CD4-positive, CD25-positive, alpha-beta regulatory T cell (primary cell): ENCODE measurements around the gene CCDC142. TPM values are rescaled to one million over a fixed set of nuclear protein-coding genes. Genes with fewer than 3 reads are reported as not detected.
A peak's percentile ranks its signal among the peaks of the same experiment; 100 is the strongest.

Experiments used
- ATAC-seq, 2 donors: fragments of 150-1000 bp; cut with Tn5 transposase; one replicate each; pipeline ENCODE4 v1.10.0; 2021; ENCODE audit warnings: low read depth in 2 of 2, moderate number of reproducible peaks in 2 of 2, moderate library complexity in 1 of 2
- DNase-seq, 3 donors: peaks; one replicate each; pipeline versions ENCODE4 v3.0.0 to v3.0.0-alpha.2; 2012 to 2022; ENCODE audit warnings: mixed read lengths in 1 of 3
- H3K27ac ChIP-seq: one replicate; pipeline ENCODE4 v1.7.0; 2013; ENCODE audit warnings: mild to moderate bottlenecking, low read length; ENCODE audit not compliant: insufficient read depth, poor library complexity, severe bottlenecking
- H3K27me3 ChIP-seq: one replicate; pipeline ENCODE4 v1.7.0; 2013; ENCODE audit warnings: low read length; ENCODE audit not compliant: control insufficient read depth, insufficient read depth
- H3K36me3 ChIP-seq: one replicate; pipeline ENCODE4 v1.7.0; 2013; ENCODE audit warnings: mild to moderate bottlenecking, low read length, moderate library complexity; ENCODE audit not compliant: control insufficient read depth, insufficient read depth
- H3K4me1 ChIP-seq: 2 replicates; pipeline ENCODE4 v1.7.0; 2013; ENCODE audit warnings: mild to moderate bottlenecking, low read length; ENCODE audit not compliant: insufficient read depth, control insufficient read depth, poor library complexity, severe bottlenecking
- H3K4me3 ChIP-seq: one replicate; pipeline ENCODE4 v1.7.0; 2013; ENCODE audit warnings: low read depth, mild to moderate bottlenecking, low read length, moderate library complexity
- H3K9me3 ChIP-seq, 2 experiments: 1 replicate in 1 of 2; 2 replicates in 1 of 2; pipeline ENCODE4 v1.7.0; 2013; ENCODE audit warnings: low read length in 2 of 2, mild to moderate bottlenecking in 1 of 2, moderate library complexity in 1 of 2; ENCODE audit not compliant: control insufficient read depth in 2 of 2
- H3K27ac Mint-ChIP-seq, 3 donors: one replicate each; pipeline ENCODE4 v1.8.0; 2020 to 2022; ENCODE audit warnings: mild to moderate bottlenecking in 3 of 3, mixed read lengths in 3 of 3, moderate library complexity in 2 of 3
- H3K27me3 Mint-ChIP-seq: one replicate; pipeline ENCODE4 v1.8.0; 2022; ENCODE audit warnings: mild to moderate bottlenecking, mixed read lengths
- H3K36me3 Mint-ChIP-seq: one replicate; pipeline ENCODE4 v1.8.0; 2020; ENCODE audit warnings: mixed read lengths
- H3K4me1 Mint-ChIP-seq, 4 donors: one replicate each; pipeline ENCODE4 v1.8.0; 2020 to 2022; ENCODE audit warnings: mixed read lengths in 4 of 4, mild to moderate bottlenecking in 1 of 4
- H3K4me3 Mint-ChIP-seq, 4 donors: one replicate each; pipeline ENCODE4 v1.8.0; 2020 to 2022; ENCODE audit warnings: mild to moderate bottlenecking in 4 of 4, mixed read lengths in 4 of 4, moderate library complexity in 3 of 4
- H3K9me3 Mint-ChIP-seq, 7 donors: one replicate each; pipeline ENCODE4 v1.8.0; 2020 to 2022; ENCODE audit warnings: mixed read lengths in 7 of 7, mild to moderate bottlenecking in 3 of 7, moderate library complexity in 2 of 7
- polyA plus RNA-seq, 4 donors: library from polyadenylated mRNA; unstranded; fragments of 300-500 nt; fragmentation: Illumina TruSeq; gene quantifications; one replicate each; pipeline ENCODE4 v1.2.3, GENCODE V29; 2021
- total RNA-seq: library from RNA; stranded (reverse); gene quantifications from one replicate; pipeline ENCODE4 v1.2.3, GENCODE V29; 2022

The CCDC142 gene
- total and polyA plus RNA-seq, 5 donors from 2014 or later: 8.9 to 15.8 (median 10.7) TPM

GRCh38 chr2:74511104-74511989 lies 28.5 kb upstream of the CCDC142 start:
- ATAC-seq (no peak), DNase-seq (no peak)
- no peak overlapping the region for H3K4me3 ChIP-seq
- no peak overlapping the region for H3K27ac ChIP-seq
- no peaks in the 10 kb centered on the region for H3K9me3 ChIP-seq
- Mint-ChIP-seq H3K27ac (no peak overlapping the region), H3K9me3 (peaks cover 0 to 13% (median 0%) of the 10 kb centered on the region in 7 donors), H3K4me3 (peak overlapping the region in 1 of 4 donors; percentile 73), H3K27me3 (peaks cover 53% of the 10 kb centered on the region), H3K36me3 (peaks cover 9% of the 10 kb centered on the region), H3K4me1 (peaks cover 6 to 44% (median 13%) of the 10 kb centered on the region in 4 donors)
- H3K27me3 ChIP-seq: peaks cover 11% of the 10 kb centered on the region
- H3K4me1 ChIP-seq: peaks cover 46% of the 10 kb centered on the region
- no peaks in the 10 kb centered on the region for H3K36me3 ChIP-seq

- no peak overlapping the region for H3K4me3 ChIP-seq
- H3K27me3 Mint-ChIP-seq: peaks cover 46% of the 10 kb centered on the region
- peaks cover 11% of the 10 kb centered on the region for H3K27me3 ChIP-seq
- H3K36me3 Mint-ChIP-seq: peaks cover 15% of the 10 kb centered on the region
- no peak for ATAC-seq
- H3K9me3 ChIP-seq: no peaks in the 10 kb centered on the region
- H3K27ac Mint-ChIP-seq: no peak overlapping the region
- H3K4me3 Mint-ChIP-seq: peak overlapping the region in 1 of 4 donors; percentile 99
- no peak overlapping the region for H3K27ac ChIP-seq
- DNase-seq: no peak
- peaks cover 7% of the 10 kb centered on the region for H3K36me3 ChIP-seq
- H3K4me1 Mint-ChIP-seq: peaks cover 7 to 47% (median 14%) of the 10 kb centered on the region in 4 donors
- H3K4me1 ChIP-seq: peaks cover 42% of the 10 kb centered on the region
- H3K9me3 Mint-ChIP-seq: peaks cover 0 to 13% (median 0%) of the 10 kb centered on the region in 7 donors
These were observed 27.5 kb upstream of the CCDC142 start for GRCh38 chr2:74510272-74510671.

- Mint-ChIP-seq H3K27ac (peak overlapping the region; percentile 98 to 100 (median 100)), H3K9me3 (peaks cover 0 to 7% (median 0%) of the 10 kb centered on the region in 7 donors), H3K4me3 (peak overlapping the region; percentile 98 to 100 (median 100)), H3K4me1 (peaks cover 10 to 57% (median 22%) of the 10 kb centered on the region in 4 donors), H3K36me3 (peaks cover 26% of the 10 kb centered on the region), H3K27me3 (peaks cover 50% of the 10 kb centered on the region)
- no peak for ATAC-seq
- no peak for DNase-seq
- Histone ChIP-seq H3K4me1 (peaks cover 31% of the 10 kb centered on the region), H3K27me3 (peaks cover 9% of the 10 kb centered on the region), H3K36me3 (peaks cover 13% of the 10 kb centered on the region), H3K27ac (peak overlapping the region; percentile 96), H3K9me3 (no peaks in the 10 kb centered on the region), H3K4me3 (peak overlapping the region; percentile 85)
These were observed 25.2 kb upstream of the CCDC142 start for GRCh38 chr2:74507926-74508520.

- DNase-seq (peak; percentile 97 to 99 (median 98)), ATAC-seq (peak; percentile 93 to 94)
- peaks cover 26% of the 10 kb centered on the region for H3K36me3 Mint-ChIP-seq
- peak within 1 kb of the TSS; percentile 98 to 100 (median 100) for H3K4me3 Mint-ChIP-seq
- Histone ChIP-seq H3K27me3 (peaks cover 4% of the 10 kb centered on the region), H3K27ac (peak within 1 kb of the TSS; percentile 96), H3K36me3 (peaks cover 13% of the 10 kb centered on the region), H3K9me3 (no peaks in the 10 kb centered on the region), H3K4me1 (peaks cover 38% of the 10 kb centered on the region), H3K4me3 (peak within 1 kb of the TSS; percentile 85)
- peak within 1 kb of the TSS; percentile 98 to 100 (median 100) for H3K27ac Mint-ChIP-seq
- H3K27me3 Mint-ChIP-seq: peaks cover 48% of the 10 kb centered on the region
- H3K9me3 Mint-ChIP-seq: peaks cover 0 to 7% (median 0%) of the 10 kb centered on the region in 7 donors
- H3K4me1 Mint-ChIP-seq: peaks cover 10 to 60% (median 22%) of the 10 kb centered on the region in 4 donors
These were observed 24.5 kb upstream of the CCDC142 start, which contains the start of gene PCGF1 for GRCh38 chr2:74507145-74507925. TSS of gene PCGF1 (minus strand) at chr2:74507695. CDS start at chr2:74507668, 27 bp downstream.

- no peak for ATAC-seq
- Mint-ChIP-seq H3K36me3 (peaks cover 26% of the 10 kb centered on the region), H3K27ac (no peak overlapping the region), H3K27me3 (peaks cover 54% of the 10 kb centered on the region), H3K4me3 (peak overlapping the region in 3 of 4 donors; percentile 64 to 100 (median 83)), H3K4me1 (peaks cover 9 to 70% (median 25%) of the 10 kb centered on the region in 4 donors), H3K9me3 (peaks cover 0 to 9% (median 0%) of the 10 kb centered on the region in 7 donors)
- H3K9me3 ChIP-seq: no peaks in the 10 kb centered on the region
- no peak for DNase-seq
- peaks cover 40% of the 10 kb centered on the region for H3K4me1 ChIP-seq
- peaks cover 6% of the 10 kb centered on the region for H3K27me3 ChIP-seq
- H3K4me3 ChIP-seq: no peak overlapping the region
- H3K27ac ChIP-seq: no peak overlapping the region
- H3K36me3 ChIP-seq: peaks cover 13% of the 10 kb centered on the region
These were observed 22.8 kb upstream of the CCDC142 start for GRCh38 chr2:74505448-74506246.

- Histone ChIP-seq H3K4me3 (no peak overlapping the region), H3K27ac (no peak overlapping the region), H3K9me3 (no peaks in the 10 kb centered on the region), H3K27me3 (peaks cover 3% of the 10 kb centered on the region), H3K36me3 (peaks cover 13% of the 10 kb centered on the region), H3K4me1 (peaks cover 42% of the 10 kb centered on the region)
- Mint-ChIP-seq H3K4me3 (peak overlapping the region; percentile 44 to 86 (median 78)), H3K4me1 (peaks cover 5 to 80% (median 25%) of the 10 kb centered on the region in 4 donors), H3K27ac (no peak overlapping the region), H3K9me3 (peaks cover 0 to 7% (median 0%) of the 10 kb centered on the region in 7 donors), H3K36me3 (peaks cover 26% of the 10 kb centered on the region), H3K27me3 (peaks cover 64% of the 10 kb centered on the region)
- ATAC-seq (no peak), DNase-seq (no peak)
These were observed 21.8 kb upstream of the CCDC142 start for GRCh38 chr2:74504591-74504990.
